Mucosa of rectum (tissue), 2 donors: Measurements from ENCODE around the gene SMPD2.

Experiments
- H3K27ac ChIP-seq, 2 donors: one replicate each; pipeline ENCODE4 v1.7.0; 2013; ENCODE audit warnings: inconsistent platforms in 2 of 2, low read depth in 2 of 2, low read length in 2 of 2
- H3K27me3 ChIP-seq, 2 donors: one replicate each; pipeline ENCODE4 v1.7.0; 2013; ENCODE audit warnings: low read length in 2 of 2; ENCODE audit not compliant: control insufficient read depth in 2 of 2, insufficient read depth in 2 of 2
- H3K36me3 ChIP-seq, 2 donors: one replicate each; pipeline ENCODE4 v1.7.0; 2013; ENCODE audit warnings: low read length in 2 of 2; ENCODE audit not compliant: control insufficient read depth in 2 of 2, insufficient read depth in 2 of 2
- H3K4me1 ChIP-seq, 2 donors: one replicate each; pipeline ENCODE4 v1.7.0; 2013; ENCODE audit warnings: low read length in 2 of 2, mild to moderate bottlenecking in 1 of 2; ENCODE audit not compliant: control insufficient read depth in 2 of 2, insufficient read depth in 2 of 2
- H3K4me3 ChIP-seq, 2 donors: one replicate each; pipeline ENCODE4 v1.7.0; 2013; ENCODE audit warnings: low read length in 2 of 2
- H3K9ac ChIP-seq, 2 donors: one replicate each; pipeline ENCODE4 v1.7.0; 2013; ENCODE audit warnings: low read length in 2 of 2, low read depth in 1 of 2, mild to moderate bottlenecking in 1 of 2
- H3K9me3 ChIP-seq, 2 donors: one replicate each; pipeline ENCODE4 v1.7.0; 2013; ENCODE audit warnings: low read length in 2 of 2; ENCODE audit not compliant: control insufficient read depth in 2 of 2
- donor health status: healthy.
- donor health status: Normal muscosa, but diverticular disease.

SMPD2 gene

GRCh38 chr6:109424946-109425345 is 15.6 kb upstream of the SMPD2 start:
- Histone ChIP-seq H3K27me3 (no peaks in the 10 kb centered on the region), H3K4me1 (peaks cover 0 to 5% of the 10 kb centered on the region in 2 donors), H3K27ac (no peak overlapping the region), H3K36me3 (no peaks in the 10 kb centered on the region), H3K4me3 (no peak overlapping the region), H3K9me3 (no peaks in the 10 kb centered on the region), H3K9ac (no peak overlapping the region)

GRCh38 chr6:109428889-109429477 is 11.5 kb upstream of the SMPD2 start:
- peaks cover 0 to 5% of the 10 kb centered on the region in 2 donors for H3K4me1 ChIP-seq
- H3K36me3 ChIP-seq: no peaks in the 10 kb centered on the region
- no peaks in the 10 kb centered on the region for H3K27me3 ChIP-seq
- H3K9ac ChIP-seq: no peak overlapping the region
- no peak overlapping the region for H3K27ac ChIP-seq
- H3K9me3 ChIP-seq: no peaks in the 10 kb centered on the region
- peak overlapping the region; percentile 27 to 29 for H3K4me3 ChIP-seq

DNA sequence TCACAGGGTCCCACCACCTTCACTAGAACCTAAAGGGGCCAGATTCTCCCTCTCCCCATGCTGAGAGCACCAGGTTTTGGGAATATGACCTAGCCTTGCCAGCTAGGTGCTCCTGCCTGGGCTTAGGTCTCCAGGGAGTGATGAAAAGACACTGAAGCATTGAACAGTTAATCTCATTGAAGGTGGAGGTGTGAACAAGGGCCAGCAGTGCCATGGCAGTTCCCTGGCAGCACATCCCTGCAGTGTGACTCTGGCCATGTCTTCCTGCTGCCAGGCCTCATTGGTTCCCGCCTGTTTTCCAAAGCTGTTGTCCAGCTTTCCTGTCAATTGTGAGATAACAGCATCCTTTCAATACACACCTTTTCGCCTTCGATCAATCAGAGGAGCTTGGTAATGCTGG is 11.0 kb upstream of the SMPD2 start:
- Histone ChIP-seq H3K4me1 (peaks cover 0 to 5% of the 10 kb centered on the region in 2 donors), H3K36me3 (no peaks in the 10 kb centered on the region), H3K9ac (no peak overlapping the region), H3K9me3 (no peaks in the 10 kb centered on the region), H3K27me3 (no peaks in the 10 kb centered on the region), H3K27ac (no peak overlapping the region), H3K4me3 (no peak overlapping the region)

GRCh38 chr6:109434456-109434855 is 6.1 kb upstream of the SMPD2 start:
- H3K9ac ChIP-seq: no peak overlapping the region
- H3K36me3 ChIP-seq: no peaks in the 10 kb centered on the region
- H3K9me3 ChIP-seq: no peaks in the 10 kb centered on the region
- no peak overlapping the region for H3K27ac ChIP-seq
- H3K4me1 ChIP-seq: no peaks in the 10 kb centered on the region
- no peaks in the 10 kb centered on the region for H3K27me3 ChIP-seq
- no peak overlapping the region for H3K4me3 ChIP-seq

GRCh38 chr6:109436041-109436440 is 4.5 kb upstream of the SMPD2 start:
- H3K27me3 ChIP-seq: no peaks in the 10 kb centered on the region
- no peaks in the 10 kb centered on the region for H3K9me3 ChIP-seq
- no peak overlapping the region for H3K4me3 ChIP-seq
- no peaks in the 10 kb centered on the region for H3K4me1 ChIP-seq
- H3K27ac ChIP-seq: no peak overlapping the region
- H3K36me3 ChIP-seq: no peaks in the 10 kb centered on the region
- no peak overlapping the region for H3K9ac ChIP-seq

DNA sequence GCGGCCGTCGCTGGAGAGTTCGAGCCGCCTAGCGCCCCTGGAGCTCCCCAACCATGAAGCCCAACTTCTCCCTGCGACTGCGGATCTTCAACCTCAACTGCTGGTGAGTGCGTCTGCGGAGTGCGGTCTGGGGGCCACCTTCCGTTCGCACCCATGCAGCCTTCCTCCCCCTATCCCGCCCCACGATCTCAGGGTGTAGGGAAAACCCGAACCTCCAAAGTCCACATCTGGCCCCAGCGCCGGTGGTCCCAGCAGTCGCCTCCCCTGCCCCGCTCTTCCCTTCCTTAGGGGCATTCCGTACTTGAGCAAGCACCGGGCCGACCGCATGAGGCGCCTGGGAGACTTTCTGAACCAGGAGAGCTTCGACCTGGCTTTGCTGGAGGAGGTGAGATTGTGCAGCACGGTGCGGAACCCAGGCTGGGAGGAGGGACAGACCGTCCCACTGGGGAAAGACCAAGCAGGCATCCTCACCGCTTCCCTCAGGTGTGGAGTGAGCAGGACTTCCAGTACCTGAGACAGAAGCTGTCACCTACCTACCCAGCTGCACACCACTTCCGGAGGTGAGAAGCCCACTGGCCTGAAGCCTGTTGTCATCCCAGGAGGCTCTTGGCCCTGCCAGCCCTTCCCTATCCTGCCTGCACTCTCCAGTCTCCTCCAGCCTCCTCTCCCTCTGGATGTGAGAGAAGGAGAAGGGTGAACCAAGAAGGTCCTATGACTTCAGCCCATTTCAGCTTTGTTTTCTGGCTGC is 719 bp downstream of the SMPD2 start:
- Histone ChIP-seq H3K4me3 (peak overlapping the region; percentile 74 to 89), H3K9me3 (no peaks in the 10 kb centered on the region)

DNA sequence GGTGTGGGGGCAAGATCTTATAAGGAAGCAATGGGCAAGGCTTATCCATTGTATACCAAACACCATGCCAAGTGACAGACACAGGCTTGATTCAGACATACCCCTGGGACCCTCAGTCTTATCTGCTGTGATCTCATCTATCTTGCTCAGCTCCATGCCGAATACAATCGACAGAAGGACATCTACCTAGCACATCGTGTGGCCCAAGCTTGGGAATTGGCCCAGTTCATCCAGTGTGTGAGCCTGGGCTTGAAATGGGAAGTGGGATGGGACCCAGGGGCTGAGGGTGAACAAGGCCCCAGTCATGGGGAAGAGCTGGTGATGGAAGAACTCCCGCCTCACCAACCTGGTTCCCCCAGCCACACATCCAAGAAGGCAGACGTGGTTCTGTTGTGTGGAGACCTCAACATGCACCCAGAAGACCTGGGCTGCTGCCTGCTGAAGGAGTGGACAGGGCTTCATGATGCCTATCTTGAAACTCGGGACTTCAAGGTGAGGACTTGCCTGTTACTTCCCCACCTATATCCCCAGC is 1.9 kb downstream of the SMPD2 start:
- Histone ChIP-seq H3K4me1 (peaks cover 15 to 24% of the 10 kb centered on the region in 2 donors), H3K4me3 (peak overlapping the region in 1 of 2 donors; percentile 74), H3K9me3 (no peaks in the 10 kb centered on the region), H3K27me3 (no peaks in the 10 kb centered on the region), H3K36me3 (peaks cover 32 to 42% of the 10 kb centered on the region in 2 donors), H3K9ac (no peak overlapping the region), H3K27ac (no peak overlapping the region)

More for the DNA sequence above, 719 bp downstream of the SMPD2 start:
- Histone ChIP-seq H3K27ac (peak overlapping the region; percentile 75 to 84), H3K27me3 (no peaks in the 10 kb centered on the region), H3K4me1 (peaks cover 15 to 20% of the 10 kb centered on the region in 2 donors), H3K9ac (peak overlapping the region; percentile 68 to 84), H3K36me3 (peaks cover 30 to 35% of the 10 kb centered on the region in 2 donors)

DNA sequence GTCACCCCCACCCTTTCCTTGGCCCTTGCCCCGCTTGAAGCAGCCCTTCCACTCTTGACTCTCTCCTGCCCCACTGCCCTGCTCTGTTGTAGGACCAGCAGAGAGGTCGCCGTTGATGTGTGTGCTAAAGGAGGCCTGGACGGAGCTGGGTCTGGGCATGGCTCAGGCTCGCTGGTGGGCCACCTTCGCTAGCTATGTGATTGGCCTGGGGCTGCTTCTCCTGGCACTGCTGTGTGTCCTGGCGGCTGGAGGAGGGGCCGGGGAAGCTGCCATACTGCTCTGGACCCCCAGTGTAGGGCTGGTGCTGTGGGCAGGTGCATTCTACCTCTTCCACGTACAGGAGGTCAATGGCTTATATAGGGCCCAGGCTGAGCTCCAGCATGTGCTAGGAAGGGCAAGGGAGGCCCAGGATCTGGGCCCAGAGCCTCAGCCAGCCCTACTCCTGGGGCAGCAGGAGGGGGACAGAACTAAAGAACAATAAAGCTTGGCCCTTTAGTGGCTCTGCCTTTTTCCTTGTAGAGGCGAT is 3.0 kb downstream of the SMPD2 start:
- Histone ChIP-seq H3K4me1 (peaks cover 15 to 24% of the 10 kb centered on the region in 2 donors), H3K4me3 (no peak overlapping the region), H3K9ac (no peak overlapping the region), H3K9me3 (no peaks in the 10 kb centered on the region), H3K27me3 (no peaks in the 10 kb centered on the region), H3K36me3 (peaks cover 32 to 44% of the 10 kb centered on the region in 2 donors), H3K27ac (no peak overlapping the region)

GRCh38 chr6:109445382-109445781 is 4.9 kb downstream of the SMPD2 start:
- peaks cover 21 to 24% of the 10 kb centered on the region in 2 donors for H3K4me1 ChIP-seq
- no peak overlapping the region for H3K9ac ChIP-seq
- peaks cover 32 to 47% of the 10 kb centered on the region in 2 donors for H3K36me3 ChIP-seq
- no peak overlapping the region for H3K4me3 ChIP-seq
- H3K9me3 ChIP-seq: no peaks in the 10 kb centered on the region
- H3K27ac ChIP-seq: peak overlapping the region in 1 of 2 donors; percentile 20
- H3K27me3 ChIP-seq: no peaks in the 10 kb centered on the region

DNA sequence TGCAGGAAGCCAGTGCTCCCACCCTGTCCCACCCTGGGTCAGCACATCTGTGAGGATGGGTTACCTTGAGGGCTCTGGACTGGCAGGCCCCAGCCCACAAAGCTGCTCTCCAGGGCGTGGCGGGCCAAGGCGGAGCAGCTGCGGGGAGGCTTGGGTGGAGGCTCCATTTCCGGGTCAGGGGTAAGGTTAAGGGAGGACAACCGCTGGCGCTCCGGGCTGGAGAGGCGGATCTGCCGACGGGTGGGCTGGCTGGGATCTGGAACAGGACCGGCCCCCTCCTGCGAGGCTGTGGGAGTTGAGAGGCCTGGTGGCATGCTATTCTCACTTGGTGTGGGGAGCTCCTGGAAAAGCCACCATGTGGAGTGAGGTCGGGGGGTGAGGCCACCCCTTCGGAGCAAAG is 5.5 kb downstream of the SMPD2 start:
- no peaks in the 10 kb centered on the region for H3K9me3 ChIP-seq
- peaks cover 21 to 24% of the 10 kb centered on the region in 2 donors for H3K4me1 ChIP-seq
- peaks cover 32 to 47% of the 10 kb centered on the region in 2 donors for H3K36me3 ChIP-seq
- no peak overlapping the region for H3K9ac ChIP-seq
- H3K27ac ChIP-seq: peak overlapping the region in 1 of 2 donors; percentile 20
- peak overlapping the region in 1 of 2 donors; percentile 44 for H3K4me3 ChIP-seq
- no peaks in the 10 kb centered on the region for H3K27me3 ChIP-seq
